Measurements from ENCODE around the gene BRD3OS.

- TF ChIP-seq CTCF (IDR thresholded peaks at IDR 0.05) (no peak), POLR2A (IDR thresholded peaks at IDR 0.05) (no peak)
These were observed 35.5 kb upstream of the BRD3OS start for GRCh38 chr9:133989625-133990365.

Measured in esophagus squamous epithelium (tissue), 4 donors.